ENCODE results near the gene MCM7. TPM values are rescaled to one million over a fixed set of nuclear protein-coding genes. Genes with fewer than 3 reads are reported as not detected.
A peak's percentile ranks its signal among the peaks of the same experiment; 100 is the strongest.

The MCM7 gene
- total and polyA plus RNA-seq, 9 donors, result 57.7 to 88.7 (median 80.2) TPM

DNA sequence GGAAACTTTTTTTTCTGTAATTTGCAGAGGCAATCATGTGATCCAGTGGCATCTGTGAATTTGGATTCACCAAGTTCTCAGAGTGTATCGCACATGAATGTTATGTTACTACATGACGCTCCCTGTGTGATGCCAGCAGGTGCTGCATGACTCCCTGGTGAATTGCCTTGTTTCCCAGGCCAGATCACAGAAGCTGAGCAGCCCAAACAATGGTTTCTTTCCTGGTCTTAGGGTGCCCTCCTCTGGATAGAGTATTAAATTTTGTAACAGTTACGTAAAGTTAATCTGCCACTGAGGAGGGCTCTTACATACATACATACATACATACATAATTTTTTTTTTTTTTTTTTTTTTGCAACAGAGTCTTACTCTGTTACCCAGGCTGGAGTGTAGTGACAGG lies 48.0 kb downstream of the MCM7 start:
- Histone ChIP-seq H3K36me3 (ENCODE audit: control insufficient read depth, insufficient read depth, low read length) (peaks cover 28% of the 10 kb centered on the region), H3K4me3 (ENCODE audit: low read length) (no peak overlapping the region), H3K27ac (ENCODE audit: low read length) (peak overlapping the region; percentile 47), H3K9me3 (replicated peaks; ENCODE audit: control insufficient read depth, low read depth, low read length) (no peaks in the 10 kb centered on the region), H3K4me1 (ENCODE audit: control insufficient read depth, insufficient read depth, low read length) (peaks cover 14% of the 10 kb centered on the region), H3K27me3 (ENCODE audit: control insufficient read depth, insufficient read depth, low read length) (no peaks in the 10 kb centered on the region)
- peak; percentile 83 for DNase-seq
- WGBS (ENCODE audit: insufficient coverage), result 50% methylated on average over 1 of the region's 3 CpGs

DNA sequence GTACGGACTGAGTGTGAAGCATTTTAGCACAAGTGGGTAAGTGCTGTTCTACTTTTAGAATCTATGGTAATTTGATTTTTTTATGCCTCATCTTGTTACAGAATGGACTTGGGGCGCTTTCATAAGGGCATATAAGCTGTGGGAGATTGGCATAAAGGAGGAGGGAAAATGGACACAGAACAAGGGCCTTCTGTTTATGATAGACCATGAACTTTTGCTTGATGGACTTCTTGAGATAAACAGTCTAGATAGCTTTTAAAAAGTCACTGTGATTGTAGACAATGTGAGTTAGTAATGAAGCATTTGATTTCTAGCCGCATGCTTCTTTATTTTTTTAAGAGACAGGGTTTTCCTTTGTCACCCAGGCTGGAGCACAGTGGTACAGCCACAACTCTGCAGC lies 49.6 kb downstream of the MCM7 start:
- no peak overlapping the region for H3K27ac ChIP-seq (ENCODE audit: low read length)
- no peaks in the 10 kb centered on the region for H3K9me3 ChIP-seq (replicated peaks; ENCODE audit: control insufficient read depth, low read depth, low read length)
- H3K27me3 ChIP-seq (ENCODE audit: control insufficient read depth, insufficient read depth, low read length), result no peaks in the 10 kb centered on the region
- DNase-seq, result no peak
- no peak overlapping the region for H3K4me3 ChIP-seq (ENCODE audit: low read length)
- WGBS (ENCODE audit: insufficient coverage), result 81% methylated on average over 3 of the region's 3 CpGs
- peaks cover 12% of the 10 kb centered on the region for H3K36me3 ChIP-seq (ENCODE audit: control insufficient read depth, insufficient read depth, low read length)
- H3K4me1 ChIP-seq (ENCODE audit: control insufficient read depth, insufficient read depth, low read length), result peaks cover 14% of the 10 kb centered on the region

DNA sequence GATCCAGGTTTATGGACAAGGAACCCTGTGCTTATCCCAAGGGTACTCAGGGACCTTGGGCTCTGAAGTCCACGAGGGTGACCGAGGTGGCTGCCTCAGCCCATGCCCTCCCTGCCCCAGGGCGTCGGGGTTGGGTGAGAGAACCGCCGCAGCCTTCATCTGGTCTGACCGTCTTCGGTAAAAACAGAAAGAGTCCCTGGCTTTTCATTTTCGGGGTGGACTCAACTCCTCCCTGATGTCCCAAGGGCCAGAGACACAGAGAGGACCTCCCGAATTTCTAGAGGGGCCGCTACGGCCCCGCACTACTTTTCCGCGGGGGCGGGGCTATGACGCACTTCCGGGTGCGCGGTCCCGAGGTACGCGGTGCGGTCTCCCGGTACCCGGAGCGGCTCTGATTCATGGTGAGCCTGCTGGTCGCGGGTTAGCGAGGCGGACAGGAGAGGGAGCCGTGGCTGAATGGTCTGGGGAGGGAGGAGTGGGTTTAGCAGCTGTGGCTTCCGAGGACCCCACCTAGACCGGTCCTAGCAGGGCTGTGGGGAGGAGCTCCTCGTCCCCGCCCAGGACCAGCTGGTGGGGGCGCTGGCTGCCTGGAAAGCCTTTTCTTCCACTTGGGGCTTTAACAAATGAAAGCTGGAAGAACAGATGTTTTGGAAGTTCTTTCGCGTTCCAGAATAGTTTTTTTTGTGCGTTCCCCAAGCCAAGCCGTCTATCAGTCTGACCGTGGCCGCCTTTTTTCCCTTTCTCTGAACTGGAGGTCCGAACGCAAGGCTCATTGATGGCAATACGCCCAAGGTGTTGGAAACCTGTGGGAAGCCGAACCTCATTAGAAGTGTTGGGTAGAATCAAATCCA lies 51.5 kb downstream of the MCM7 start, which contains the start of gene ZSCAN21:
Gene ZSCAN21, plus strand, starts transcription at position 334 of the 851 bp plus-strand sequence. CDS start 7,233 bp downstream, outside the sequence.
- peaks cover 12% of the 10 kb centered on the region for H3K36me3 ChIP-seq (ENCODE audit: control insufficient read depth, insufficient read depth, low read length)
- H3K4me3 ChIP-seq (ENCODE audit: low read length), result peak within 1 kb of the TSS; percentile 86
- peak; percentile 95 for DNase-seq
- H3K4me1 ChIP-seq (ENCODE audit: control insufficient read depth, insufficient read depth, low read length), result peaks cover 14% of the 10 kb centered on the region
- no peaks in the 10 kb centered on the region for H3K9me3 ChIP-seq (replicated peaks; ENCODE audit: control insufficient read depth, low read depth, low read length)
- H3K27me3 ChIP-seq (ENCODE audit: control insufficient read depth, insufficient read depth, low read length), result no peaks in the 10 kb centered on the region
- WGBS (ENCODE audit: insufficient coverage), result 1% methylated on average over 41 of the region's 47 CpGs
- peak within 1 kb of the TSS; percentile 99 for H3K27ac ChIP-seq (ENCODE audit: low read length)

DNA sequence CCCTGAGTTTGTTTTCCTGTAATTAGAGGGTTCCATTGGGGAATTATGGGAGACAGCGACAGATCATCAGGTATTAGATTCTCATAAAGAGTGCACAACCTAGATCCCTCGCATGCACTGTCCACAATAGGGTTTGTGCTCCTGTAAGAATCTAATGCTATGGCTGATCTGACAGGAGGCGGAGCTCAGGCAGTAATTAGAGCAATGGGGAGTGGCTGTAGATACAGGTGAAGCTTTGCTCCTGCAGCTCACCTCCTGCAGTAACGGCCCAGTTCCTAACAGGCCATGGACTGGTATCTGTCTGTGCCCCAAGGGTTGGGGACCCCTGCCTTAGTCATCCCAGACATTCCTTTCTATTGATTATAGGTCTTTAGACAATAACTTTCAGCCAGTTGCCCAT lies 52.5 kb downstream of the MCM7 start:
- no peak for DNase-seq
- no peak overlapping the region for H3K4me3 ChIP-seq (ENCODE audit: low read length)
- peaks cover 10% of the 10 kb centered on the region for H3K36me3 ChIP-seq (ENCODE audit: control insufficient read depth, insufficient read depth, low read length)
- peaks cover 14% of the 10 kb centered on the region for H3K4me1 ChIP-seq (ENCODE audit: control insufficient read depth, insufficient read depth, low read length)
- no peaks in the 10 kb centered on the region for H3K27me3 ChIP-seq (ENCODE audit: control insufficient read depth, insufficient read depth, low read length)
- no peak overlapping the region for H3K27ac ChIP-seq (ENCODE audit: low read length)
- 94% methylated on average over 3 of the region's 4 CpGs for WGBS (ENCODE audit: insufficient coverage)
- H3K9me3 ChIP-seq (replicated peaks; ENCODE audit: control insufficient read depth, low read depth, low read length), result no peaks in the 10 kb centered on the region

DNA sequence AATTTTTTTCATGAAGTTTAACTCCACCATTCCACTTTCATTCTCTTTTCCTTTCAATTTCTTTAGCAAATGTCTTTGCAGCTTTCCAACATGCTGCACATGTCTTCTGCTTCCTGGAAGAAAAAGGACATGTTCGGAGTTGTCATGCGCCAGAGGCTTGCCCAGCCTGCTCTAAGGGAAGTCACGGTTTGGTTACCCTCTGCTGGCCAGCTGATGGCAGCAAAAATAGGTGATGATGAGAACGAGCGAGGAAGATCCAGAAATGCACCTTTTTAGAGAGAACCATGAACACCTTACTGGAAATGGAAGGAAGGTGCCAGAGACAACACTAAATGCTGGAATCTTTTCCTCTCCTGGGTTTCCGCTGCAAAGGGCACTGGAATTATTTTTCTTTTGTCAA lies 56.5 kb downstream of the MCM7 start:
- no peaks in the 10 kb centered on the region for H3K36me3 ChIP-seq (ENCODE audit: control insufficient read depth, insufficient read depth, low read length)
- H3K9me3 ChIP-seq (replicated peaks; ENCODE audit: control insufficient read depth, low read depth, low read length), result no peaks in the 10 kb centered on the region
- 72% methylated on average over 6 of the region's 6 CpGs for WGBS (ENCODE audit: insufficient coverage)
- no peak for DNase-seq
- H3K4me1 ChIP-seq (ENCODE audit: control insufficient read depth, insufficient read depth, low read length), result peaks cover 4% of the 10 kb centered on the region
- H3K27me3 ChIP-seq (ENCODE audit: control insufficient read depth, insufficient read depth, low read length), result no peaks in the 10 kb centered on the region
- H3K27ac ChIP-seq (ENCODE audit: low read length), result no peak overlapping the region
- no peak overlapping the region for H3K4me3 ChIP-seq (ENCODE audit: low read length)

Other genes starting within 250 kb of the MCM7 start
- gene OR2AE1, start 224.4 kb downstream of the MCM7 start, total RNA-seq, result not detected
- under 1 TPM in 1 of 8 donors, not detected in 7; 0.29 TPM for gene OR2AE1, start 224.4 kb downstream of the MCM7 start, polyA plus RNA-seq (ENCODE audit: insufficient read depth in 1 of 8, insufficient read length in 8 of 8, low replicate concordance in 1 of 8)
- 16.5 TPM for gene TRIM4, start 181.9 kb downstream of the MCM7 start, total RNA-seq
- 10 to 100 TPM; 14.6 to 21.5 (median 17.0) TPM for gene TRIM4, start 181.9 kb downstream of the MCM7 start, polyA plus RNA-seq (ENCODE audit: insufficient read depth in 1 of 8, insufficient read length in 8 of 8, low replicate concordance in 1 of 8)
- 0.53 TPM for gene GJC3, start 171.8 kb downstream of the MCM7 start, total RNA-seq
- under 1 TPM; 0.28 to 0.62 (median 0.39) TPM for gene GJC3, start 171.8 kb downstream of the MCM7 start, polyA plus RNA-seq (ENCODE audit: insufficient read depth in 1 of 8, insufficient read length in 8 of 8, low replicate concordance in 1 of 8)
- 0.75 TPM for gene AZGP1, start 125.4 kb downstream of the MCM7 start, total RNA-seq
- 1 to 10 TPM in 4 of 8 donors, under 1 TPM in 4; 0.31 to 3.2 (median 0.94) TPM for gene AZGP1, start 125.4 kb downstream of the MCM7 start, polyA plus RNA-seq (ENCODE audit: insufficient read depth in 1 of 8, insufficient read length in 8 of 8, low replicate concordance in 1 of 8)
- 48.2 TPM for gene ZKSCAN1, start 85.8 kb downstream of the MCM7 start, total RNA-seq
- gene ZKSCAN1, start 85.8 kb downstream of the MCM7 start, polyA plus RNA-seq (ENCODE audit: insufficient read depth in 1 of 8, insufficient read length in 8 of 8, low replicate concordance in 1 of 8), result 10 to 100 TPM; 20.6 to 37.3 (median 26.9) TPM
- 15.8 TPM for gene ZSCAN21, start 51.6 kb downstream of the MCM7 start, total RNA-seq
- gene ZSCAN21, start 51.6 kb downstream of the MCM7 start, polyA plus RNA-seq (ENCODE audit: insufficient read depth in 1 of 8, insufficient read length in 8 of 8, low replicate concordance in 1 of 8), result 10 to 100 TPM; 12.3 to 14.8 (median 13.4) TPM
- gene ZNF3, start 19.7 kb downstream of the MCM7 start, total RNA-seq, result 31.8 TPM
- 10 to 100 TPM; 22.5 to 29.7 (median 25.1) TPM for gene ZNF3, start 19.7 kb downstream of the MCM7 start, polyA plus RNA-seq (ENCODE audit: insufficient read depth in 1 of 8, insufficient read length in 8 of 8, low replicate concordance in 1 of 8)
- 42.3 TPM for gene COPS6, start 12.4 kb downstream of the MCM7 start, total RNA-seq
- gene COPS6, start 12.4 kb downstream of the MCM7 start, polyA plus RNA-seq (ENCODE audit: insufficient read depth in 1 of 8, insufficient read length in 8 of 8, low replicate concordance in 1 of 8), result 100 to 1,000 TPM in 1 of 8 donors, 10 to 100 TPM in 7; 88.3 to 100 (median 94.1) TPM
- 15.8 TPM for gene AP4M1, start 246 bp upstream of the MCM7 start, total RNA-seq
- 10 to 100 TPM; 20.4 to 29.5 (median 23.3) TPM for gene AP4M1, start 246 bp upstream of the MCM7 start, polyA plus RNA-seq (ENCODE audit: insufficient read depth in 1 of 8, insufficient read length in 8 of 8, low replicate concordance in 1 of 8)
- gene TAF6, start 18.0 kb upstream of the MCM7 start, total RNA-seq, result 14.1 TPM
- gene TAF6, start 18.0 kb upstream of the MCM7 start, polyA plus RNA-seq (ENCODE audit: insufficient read depth in 1 of 8, insufficient read length in 8 of 8, low replicate concordance in 1 of 8), result 10 to 100 TPM; 31.6 to 41.0 (median 35.0) TPM
- 50.2 TPM for gene CNPY4, start 18.2 kb upstream of the MCM7 start, total RNA-seq
- 10 to 100 TPM; 31.0 to 56.4 (median 42.6) TPM for gene CNPY4, start 18.2 kb upstream of the MCM7 start, polyA plus RNA-seq (ENCODE audit: insufficient read depth in 1 of 8, insufficient read length in 8 of 8, low replicate concordance in 1 of 8)
- gene MBLAC1, start 25.6 kb upstream of the MCM7 start, total RNA-seq, result 2.3 TPM
- 1 to 10 TPM; 1.2 to 2.2 (median 1.4) TPM for gene MBLAC1, start 25.6 kb upstream of the MCM7 start, polyA plus RNA-seq (ENCODE audit: insufficient read depth in 1 of 8, insufficient read length in 8 of 8, low replicate concordance in 1 of 8)
- 97.1 TPM for gene LAMTOR4, start 47.5 kb upstream of the MCM7 start, total RNA-seq
- gene LAMTOR4, start 47.5 kb upstream of the MCM7 start, polyA plus RNA-seq (ENCODE audit: insufficient read depth in 1 of 8, insufficient read length in 8 of 8, low replicate concordance in 1 of 8), result 10 to 100 TPM; 65.0 to 84.3 (median 72.8) TPM
- gene TRAPPC14, start 57.3 kb upstream of the MCM7 start, total RNA-seq, result 5.8 TPM
- gene TRAPPC14, start 57.3 kb upstream of the MCM7 start, polyA plus RNA-seq (ENCODE audit: insufficient read depth in 1 of 8, insufficient read length in 8 of 8, low replicate concordance in 1 of 8), result 10 to 100 TPM in 7 of 8 donors, 1 to 10 TPM in 1; 8.5 to 13.9 (median 10.9) TPM
- 4.3 TPM for gene GAL3ST4, start 67.2 kb upstream of the MCM7 start, total RNA-seq
- 10 to 100 TPM in 7 of 8 donors, 1 to 10 TPM in 1; 8.9 to 18.7 (median 12.1) TPM for gene GAL3ST4, start 67.2 kb upstream of the MCM7 start, polyA plus RNA-seq (ENCODE audit: insufficient read depth in 1 of 8, insufficient read length in 8 of 8, low replicate concordance in 1 of 8)
- 3.9 TPM for gene GPC2, start 76.0 kb upstream of the MCM7 start, total RNA-seq
- 10 to 100 TPM in 2 of 8 donors, 1 to 10 TPM in 6; 5.9 to 11.2 (median 8.4) TPM for gene GPC2, start 76.0 kb upstream of the MCM7 start, polyA plus RNA-seq (ENCODE audit: insufficient read depth in 1 of 8, insufficient read length in 8 of 8, low replicate concordance in 1 of 8)
- gene STAG3, start 76.5 kb upstream of the MCM7 start, total RNA-seq, result 1.6 TPM
- 10 to 100 TPM in 5 of 8 donors, 1 to 10 TPM in 3; 9.0 to 20.2 (median 13.2) TPM for gene STAG3, start 76.5 kb upstream of the MCM7 start, polyA plus RNA-seq (ENCODE audit: insufficient read depth in 1 of 8, insufficient read length in 8 of 8, low replicate concordance in 1 of 8)
- gene PVRIG, start 118.6 kb upstream of the MCM7 start, total RNA-seq, result 0.13 TPM
- 1 to 10 TPM; 1.5 to 7.6 (median 3.6) TPM for gene PVRIG, start 118.6 kb upstream of the MCM7 start, polyA plus RNA-seq (ENCODE audit: insufficient read depth in 1 of 8, insufficient read length in 8 of 8, low replicate concordance in 1 of 8)
- gene SPDYE3, start 206.3 kb upstream of the MCM7 start, total RNA-seq, result not detected
- gene SPDYE3, start 206.3 kb upstream of the MCM7 start, polyA plus RNA-seq (ENCODE audit: insufficient read depth in 1 of 8, insufficient read length in 8 of 8, low replicate concordance in 1 of 8), result 1 to 10 TPM; 4.0 to 6.2 (median 5.3) TPM

Data from muscle of leg (tissue), 11 donors.